Measurements from ENCODE around the gene DPH5. TPM values are rescaled to one million over a fixed set of nuclear protein-coding genes. Genes with fewer than 3 reads are reported as not detected.

DPH5 gene
- total RNA-seq, 2 experiments from 2014 or later = 19.4 to 45.6 TPM

- Histone ChIP-seq H4K20me1 (ENCODE audit: insufficient read depth, low read length) (no peaks in the 10 kb centered on the region), H3K4me3 (ENCODE audit: low read depth, low read length, poor library complexity, severe bottlenecking) (no peak overlapping the region), H3K36me3 (ENCODE audit: insufficient read depth, low read length) (peaks cover 27% of the 10 kb centered on the region), H3K9me3 (ENCODE audit: low read length) (peaks cover 7% of the 10 kb centered on the region; the same call in 1 of the 2 replicates), H3K27ac (ENCODE audit: low read depth, low read length, poor library complexity, severe bottlenecking) (no peak overlapping the region), H3K4me2 (ENCODE audit: low read length) (peak overlapping the region; percentile 94; the same call in 1 of the 2 replicates), H3K79me2 (ENCODE audit: insufficient read depth, low read depth, low read length) (peaks cover 67% of the 10 kb centered on the region), H3K9me2 (ENCODE audit: insufficient read depth, low read length) (no peaks in the 10 kb centered on the region), H2AFZ (ENCODE audit: low read length) (no peak overlapping the region), H3K4me1 (ENCODE audit: insufficient read depth, low read length, poor library complexity, severe bottlenecking) (peaks cover 35% of the 10 kb centered on the region)
- POLR2A ChIA-PET = interaction anchor here (0.6 to 1.2 kb wide), 3 partner anchors 9 to 760 kb away, joined by 3 to 4 read pairs (median 3); no protein-coding TSS in a partner anchor
- no peak for DNase-seq (ENCODE audit: low spot score)
- BruUV-seq (replicated peaks) = no TSS peak
- intact Hi-C loops (cut with micrococcal nuclease; ENCODE audit: unreplicated experiment) = loop anchor here (5.0 to 10.0 kb wide), 3 partner anchors 218 to 677 kb away; partner anchors contain the start of gene CDC14A
- no peak for TF ChIP-seq CTCF (conservative IDR thresholded peaks at IDR 0.05; ENCODE audit: low read length)
- TF ChIP-seq EZH2phosphoT487 (IDR thresholded peaks at IDR 0.05; ENCODE audit: borderline replicate concordance, low read depth, low read length) = no peak
- CTCF ChIA-PET (ENCODE audit: unreplicated experiment) = no interaction called here
Measured at GRCh38 chr1:101029184-101029583, 3.6 kb upstream of the DPH5 start.

GRCh38 chr1:101028466-101028865 lies 2.9 kb upstream of the DPH5 start:
- no peaks in the 10 kb centered on the region for H3K9me2 ChIP-seq (ENCODE audit: insufficient read depth, low read length)
- TF ChIP-seq CTCF (conservative IDR thresholded peaks at IDR 0.05; ENCODE audit: low read length) = no peak
- no peak for TF ChIP-seq EZH2phosphoT487 (IDR thresholded peaks at IDR 0.05; ENCODE audit: borderline replicate concordance, low read depth, low read length)
- BruUV-seq (replicated peaks) = no TSS peak
- H3K4me2 ChIP-seq (ENCODE audit: low read length) = peak overlapping the region; percentile 94
- ChIA-PET CTCF (ENCODE audit: unreplicated experiment) (no interaction called here), POLR2A (interaction anchor here (1.2 to 1.7 kb wide), 3 partner anchors 9 to 88 kb away, joined by 3 to 9 read pairs (median 3); no protein-coding TSS in a partner anchor)
- no peak overlapping the region for H2AFZ ChIP-seq (ENCODE audit: low read length)
- H3K4me3 ChIP-seq (ENCODE audit: low read depth, low read length, poor library complexity, severe bottlenecking) = no peak overlapping the region
- peaks cover 65% of the 10 kb centered on the region for H3K79me2 ChIP-seq (ENCODE audit: insufficient read depth, low read depth, low read length)
- no peak overlapping the region for H3K27ac ChIP-seq (ENCODE audit: low read depth, low read length, poor library complexity, severe bottlenecking)
- H4K20me1 ChIP-seq (ENCODE audit: insufficient read depth, low read length) = no peaks in the 10 kb centered on the region
- no peak for DNase-seq (ENCODE audit: low spot score)
- peaks cover 7% of the 10 kb centered on the region; the same call in 1 of the 2 replicates for H3K9me3 ChIP-seq (ENCODE audit: low read length)
- peaks cover 41% of the 10 kb centered on the region for H3K4me1 ChIP-seq (ENCODE audit: insufficient read depth, low read length, poor library complexity, severe bottlenecking)
- H3K36me3 ChIP-seq (ENCODE audit: insufficient read depth, low read length) = peaks cover 34% of the 10 kb centered on the region
- intact Hi-C loops (cut with micrococcal nuclease; ENCODE audit: unreplicated experiment) = loop anchor here (5.0 to 10.0 kb wide), 3 partner anchors 219 to 676 kb away; partner anchors contain the start of gene CDC14A

- intact Hi-C loops (cut with micrococcal nuclease; ENCODE audit: unreplicated experiment) = loop anchor here (5.0 to 10.0 kb wide), 3 partner anchors 220 to 675 kb away; partner anchors contain the start of gene CDC14A
- POLR2A ChIA-PET = interaction anchor here (0.7 to 1.7 kb wide), 3 partner anchors 10 to 23 kb away, joined by 3 to 9 read pairs (median 3); no protein-coding TSS in a partner anchor
- no peak overlapping the region for H3K27ac ChIP-seq (ENCODE audit: low read depth, low read length, poor library complexity, severe bottlenecking)
- H3K9me2 ChIP-seq (ENCODE audit: insufficient read depth, low read length) = no peaks in the 10 kb centered on the region
- TF ChIP-seq CTCF (conservative IDR thresholded peaks at IDR 0.05; ENCODE audit: low read length) (no peak), EZH2phosphoT487 (IDR thresholded peaks at IDR 0.05; ENCODE audit: borderline replicate concordance, low read depth, low read length) (no peak)
- peak overlapping the region; percentile 78 for H3K4me3 ChIP-seq (ENCODE audit: low read depth, low read length, poor library complexity, severe bottlenecking)
- no peaks in the 10 kb centered on the region for H4K20me1 ChIP-seq (ENCODE audit: insufficient read depth, low read length)
- no peaks in the 10 kb centered on the region for H3K9me3 ChIP-seq (ENCODE audit: low read length)
- H3K79me2 ChIP-seq (ENCODE audit: insufficient read depth, low read depth, low read length) = peaks cover 55% of the 10 kb centered on the region
- no peak for DNase-seq (ENCODE audit: low spot score)
- no TSS peak for BruUV-seq (replicated peaks)
- H3K36me3 ChIP-seq (ENCODE audit: insufficient read depth, low read length) = peaks cover 37% of the 10 kb centered on the region
- no peak overlapping the region for H2AFZ ChIP-seq (ENCODE audit: low read length)
- peak overlapping the region; percentile 94 for H3K4me2 ChIP-seq (ENCODE audit: low read length)
- CTCF ChIA-PET (ENCODE audit: unreplicated experiment) = no interaction called here
- peaks cover 41% of the 10 kb centered on the region for H3K4me1 ChIP-seq (ENCODE audit: insufficient read depth, low read length, poor library complexity, severe bottlenecking)
Measured at GRCh38 chr1:101027194-101027772, 1.7 kb upstream of the DPH5 start.

Measured in OCI-LY7 (cell line).